Measurements from ENCODE around the gene NUDT12.
A peak's percentile ranks its signal among the peaks of the same experiment; 100 is the strongest.

NUDT12 gene

DNA sequence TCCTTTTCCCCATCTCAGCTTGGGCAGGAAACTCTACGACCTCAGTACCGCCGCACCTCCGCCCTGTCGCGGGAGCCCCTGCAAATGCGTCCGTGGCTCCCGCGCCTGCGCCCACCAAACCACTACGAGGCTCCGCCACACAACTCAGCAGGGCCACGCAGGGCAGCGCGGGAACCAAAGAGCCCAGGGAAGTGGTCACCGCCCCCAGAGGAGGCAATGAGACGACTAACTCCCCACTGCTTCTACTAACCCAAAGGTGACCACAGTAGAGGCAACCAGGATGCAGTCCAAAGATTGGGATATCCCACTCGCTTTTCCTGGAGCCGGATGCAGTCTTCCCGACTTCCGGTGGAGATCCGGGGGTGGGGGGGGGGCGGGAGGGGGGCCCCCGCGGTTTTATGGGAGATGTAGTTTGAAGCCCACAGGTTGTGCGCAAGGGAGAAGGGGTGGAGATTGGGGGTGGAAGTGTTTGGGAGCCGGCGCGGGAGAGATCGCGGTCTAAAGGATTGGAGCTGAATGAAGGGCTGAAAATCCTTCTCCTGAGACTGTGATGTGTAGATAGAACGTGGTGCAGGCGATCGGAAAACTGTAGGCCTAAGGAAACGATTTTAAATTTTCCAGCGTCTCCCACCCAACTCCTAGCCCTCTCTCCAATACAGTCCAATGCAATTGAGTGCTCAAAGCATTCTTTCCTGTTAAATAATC, at the start of gene NUDT12:
NUDT12 (minus strand) TSS at position 337 of the 705 bp plus-strand sequence. CDS start 2,541 bp downstream, outside the sequence.
- peak; percentile 74 to 77 for DNase-seq

DNA sequence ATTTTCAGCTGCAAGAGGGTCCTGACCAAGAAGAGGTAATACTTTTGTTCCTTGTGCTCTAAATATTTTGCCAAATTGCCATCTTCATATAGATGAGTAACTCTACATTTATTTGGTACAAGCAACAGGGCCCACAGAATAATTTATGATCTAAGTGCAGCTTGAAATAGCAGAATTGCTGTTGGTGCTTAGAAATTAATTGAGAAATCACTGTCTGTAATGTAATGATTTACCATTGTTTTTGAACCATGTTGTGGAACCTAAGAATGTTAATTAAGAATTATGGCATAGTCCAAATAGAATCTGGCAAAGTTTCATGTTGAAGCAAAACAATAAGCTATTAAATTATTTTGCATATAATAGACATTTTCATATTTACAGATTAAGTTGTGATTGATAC, 44.8 kb upstream of the NUDT12 start:
- no peak for DNase-seq

DNA sequence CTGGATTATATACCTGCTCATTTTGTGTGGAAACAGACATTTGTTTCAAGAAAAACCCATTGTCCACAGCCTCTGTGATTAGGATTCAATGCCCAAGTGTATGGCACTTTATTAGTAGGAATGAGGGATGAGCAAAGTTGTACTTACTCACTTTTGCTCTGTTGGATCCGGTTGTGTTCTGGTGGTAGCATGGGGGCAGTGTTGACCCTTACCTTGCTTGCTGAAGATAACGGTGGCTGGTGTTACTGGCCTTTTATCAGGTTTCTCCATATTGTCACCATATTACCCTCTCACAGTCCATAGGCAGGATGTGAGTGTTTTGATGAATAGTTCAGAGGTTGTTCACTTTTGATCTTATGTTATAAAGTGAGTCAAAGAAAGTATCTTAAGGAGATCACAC, 42.7 kb upstream of the NUDT12 start:
- no peak for DNase-seq

GRCh38 chr5:103602438-103602837, 39.8 kb upstream of the NUDT12 start:
- DNase-seq, result no peak

GRCh38 chr5:103601314-103601713, 38.7 kb upstream of the NUDT12 start:
- DNase-seq, result no peak

DNA sequence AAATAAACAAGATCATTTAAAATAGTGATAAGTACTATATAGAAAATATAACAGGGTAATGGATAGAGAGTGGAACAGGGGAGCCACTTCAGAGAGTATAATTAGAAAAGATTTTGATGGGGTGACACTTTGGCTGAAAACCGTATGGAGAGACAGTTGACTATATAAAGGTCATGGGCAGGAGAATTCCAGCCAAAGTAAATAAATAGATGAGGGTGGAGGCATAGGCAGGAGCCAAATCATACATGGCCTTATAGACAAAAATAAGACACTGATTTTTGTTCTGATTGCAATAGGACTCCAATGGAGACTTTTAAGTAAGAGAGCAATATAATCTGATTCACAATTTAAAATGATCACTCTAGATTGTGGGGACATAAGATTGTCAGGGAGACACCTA, 37.5 kb upstream of the NUDT12 start:
- no peak for DNase-seq

- DNase-seq, result no peak
Observed at GRCh38 chr5:103598997-103599566, 36.5 kb upstream of the NUDT12 start.

GRCh38 chr5:103590221-103590620, 27.6 kb upstream of the NUDT12 start:
- DNase-seq, result no peak

- DNase-seq, result no peak
Observed at GRCh38 chr5:103589776-103590175, 27.2 kb upstream of the NUDT12 start.

DNA sequence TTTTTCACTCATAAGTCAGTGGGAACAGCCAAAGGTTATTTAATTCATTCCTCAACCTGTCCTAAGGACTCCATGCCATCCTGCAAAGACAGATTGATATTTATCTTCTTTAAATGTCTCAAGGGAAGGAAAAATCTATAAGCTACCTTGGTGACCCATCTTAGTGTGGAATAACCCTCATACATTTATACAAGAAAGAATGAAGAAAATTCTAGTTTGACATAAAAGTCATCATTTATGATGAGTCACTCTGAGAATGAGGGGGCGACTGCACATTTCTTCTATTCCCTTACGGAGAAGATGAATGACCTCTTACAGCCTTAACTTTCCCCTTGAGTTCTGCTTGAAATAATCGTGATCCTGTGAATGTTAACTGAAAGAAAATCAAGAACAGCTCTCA, 26.8 kb upstream of the NUDT12 start:
- no peak for DNase-seq

- DNase-seq, result peak; percentile 35 to 60
Observed at GRCh38 chr5:103587185-103587748, 24.7 kb upstream of the NUDT12 start.

DNA sequence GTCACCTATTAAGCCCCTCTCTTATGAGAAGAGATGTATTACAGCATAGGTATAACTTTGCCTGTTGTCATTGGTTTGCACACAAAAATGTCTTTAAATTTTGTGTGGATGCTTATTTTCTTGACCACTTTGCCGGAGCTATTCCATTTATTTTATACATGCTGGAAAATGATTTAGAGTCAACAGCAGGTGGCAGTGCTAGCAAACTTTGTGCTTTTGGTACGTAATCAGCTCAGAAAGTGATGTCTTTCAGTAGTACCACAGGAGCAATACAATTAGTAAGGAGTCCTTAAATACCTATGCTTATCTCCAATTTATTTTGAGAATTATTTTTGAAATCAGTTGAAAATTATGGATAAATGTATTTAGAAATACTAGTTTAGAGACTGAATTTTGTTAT, 19.8 kb upstream of the NUDT12 start:
- peak; percentile 34 to 63 for DNase-seq

GRCh38 chr5:103573411-103573810, 10.8 kb upstream of the NUDT12 start:
- no peak for DNase-seq

- DNase-seq, result no peak
Observed at GRCh38 chr5:103572454-103572853, 9.9 kb upstream of the NUDT12 start.

DNA sequence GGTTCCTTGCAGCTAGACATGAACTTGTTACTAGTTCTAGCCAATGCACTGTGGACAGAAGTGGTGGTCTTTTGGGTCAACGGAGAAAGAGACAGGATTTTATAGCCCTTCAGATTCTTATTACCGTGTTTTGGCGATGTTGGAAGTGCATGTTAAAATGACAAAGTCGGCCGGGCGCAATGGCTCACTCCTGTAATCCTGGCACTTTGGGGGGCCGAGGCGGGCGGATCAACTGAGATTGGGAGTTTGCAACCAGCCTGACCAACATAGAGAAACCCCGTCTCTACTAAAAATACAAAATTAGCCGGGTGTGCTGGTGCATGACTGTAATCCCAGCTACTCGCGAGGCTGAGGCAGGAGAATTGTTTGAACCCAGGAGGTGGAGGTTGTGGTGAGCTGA, 9.1 kb upstream of the NUDT12 start:
- DNase-seq, result no peak

- no peak for DNase-seq
Observed at GRCh38 chr5:103569313-103570060, 6.9 kb upstream of the NUDT12 start.

GRCh38 chr5:103565719-103566118, 3.1 kb upstream of the NUDT12 start:
- DNase-seq, result no peak

DNA sequence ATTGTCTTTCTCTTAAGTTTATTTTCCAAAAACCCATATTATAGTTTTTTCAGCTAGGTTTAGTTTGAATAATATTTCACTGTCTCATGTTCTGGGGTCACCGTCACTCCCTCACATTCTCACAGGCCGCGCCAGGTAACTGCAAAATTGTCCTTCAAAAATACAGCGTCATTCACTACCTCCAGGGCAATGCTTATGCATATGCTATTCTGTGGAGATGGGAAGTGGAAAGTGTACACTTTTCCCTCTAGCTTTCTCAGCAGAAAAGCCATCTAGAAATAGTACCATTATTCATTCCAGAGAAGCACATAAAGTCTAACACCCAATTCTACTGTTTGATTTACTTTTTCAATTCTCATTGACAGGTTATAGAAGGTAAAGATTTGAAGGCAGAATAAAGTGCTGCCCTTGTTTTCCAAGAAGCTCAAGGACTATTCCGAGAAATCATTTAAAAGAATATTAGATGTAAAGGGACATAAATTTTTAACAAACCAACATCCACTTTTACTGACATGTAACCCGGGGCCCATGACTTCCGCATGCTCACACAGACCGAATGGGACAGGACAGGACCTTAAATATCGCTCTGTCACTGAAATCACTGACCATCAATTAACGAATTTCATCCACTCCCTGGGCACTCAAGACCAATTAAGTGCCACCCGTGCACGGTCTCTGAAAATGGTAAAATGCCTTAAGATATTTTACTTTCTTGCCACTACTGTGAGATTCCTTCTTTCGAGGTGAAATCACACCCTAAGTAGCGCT, 720 bp downstream of the NUDT12 start:
- DNase-seq, result no peak

DNA sequence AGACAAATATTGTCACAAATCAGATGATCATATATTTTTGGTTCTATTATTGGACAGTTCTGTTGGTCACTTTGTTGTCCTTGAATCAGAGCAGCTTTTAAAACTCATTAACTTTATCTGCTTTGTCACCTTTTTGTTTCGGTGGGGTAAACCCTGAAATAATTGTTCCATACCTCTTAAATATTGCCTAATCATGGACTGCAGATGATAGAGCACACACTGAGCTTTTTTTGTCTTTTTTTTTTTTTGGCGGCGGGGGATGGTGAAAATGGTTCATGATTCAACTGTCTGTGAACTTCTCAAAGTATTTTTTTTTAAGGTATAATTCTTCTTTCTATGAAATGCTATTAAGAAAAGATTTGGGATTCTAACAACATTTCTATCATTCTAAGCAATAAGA, 1.8 kb downstream of the NUDT12 start:
- no peak for DNase-seq

DNA sequence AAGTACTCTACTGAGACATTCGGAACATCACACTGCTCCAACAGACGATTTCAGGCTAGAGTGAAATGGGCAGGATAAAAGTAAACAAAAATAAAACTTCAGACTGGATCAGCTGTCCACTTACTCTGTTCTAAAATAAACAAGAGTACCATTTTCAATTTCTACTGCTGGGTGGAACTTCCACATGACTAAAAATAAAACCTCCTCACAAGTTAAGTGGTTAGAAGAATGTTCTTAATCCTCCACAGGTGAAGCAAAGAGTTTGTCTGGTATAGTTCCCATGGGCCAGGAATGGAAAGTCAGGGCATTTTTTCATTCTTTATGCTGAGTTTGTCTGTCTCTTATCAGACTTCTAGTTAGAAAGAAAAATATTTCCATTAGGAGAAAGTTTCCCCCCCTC, 15.7 kb downstream of the NUDT12 start:
- DNase-seq, result no peak

- no peak for DNase-seq
Observed at GRCh38 chr5:103542441-103542840, 20.1 kb downstream of the NUDT12 start.

DNA sequence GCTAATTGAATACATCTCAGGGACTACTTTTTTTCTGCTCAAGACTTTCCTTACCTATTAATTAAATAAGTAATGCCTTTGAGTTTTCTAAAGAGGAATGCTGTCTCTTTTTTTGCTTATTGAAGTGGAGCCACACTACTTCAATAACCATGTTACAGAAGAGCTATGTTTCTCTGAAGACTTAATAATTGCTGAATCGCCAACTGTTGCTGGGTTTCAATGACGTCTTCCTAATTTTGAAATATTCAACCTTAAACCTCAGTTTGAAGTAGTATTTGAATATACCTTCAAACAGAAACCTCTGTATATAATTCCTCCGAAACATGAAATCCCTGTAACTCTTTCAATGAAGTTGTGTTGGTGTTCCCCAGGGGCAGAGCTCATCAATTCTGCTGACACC, 21.0 kb downstream of the NUDT12 start:
- no peak for DNase-seq

GRCh38 chr5:103541114-103541513, 21.5 kb downstream of the NUDT12 start:
- DNase-seq, result no peak
